GM21529 (cell line): ENCODE measurements around the gene ASPRV1.
A peak's percentile ranks its signal among the peaks of the same experiment; 100 is the strongest.
"Not testable (repeated sequence)": the region's sequence is repeated elsewhere in the genome, so short reads cannot be mapped to it uniquely, and the experiment has no call there.

Experiments used
- ATAC-seq: cut with Tn5 transposase; IDR thresholded peaks from one replicate; pipeline ENCODE4 v1.9.1; 2021; ENCODE audit not compliant: unreplicated experiment

ASPRV1 gene

DNA sequence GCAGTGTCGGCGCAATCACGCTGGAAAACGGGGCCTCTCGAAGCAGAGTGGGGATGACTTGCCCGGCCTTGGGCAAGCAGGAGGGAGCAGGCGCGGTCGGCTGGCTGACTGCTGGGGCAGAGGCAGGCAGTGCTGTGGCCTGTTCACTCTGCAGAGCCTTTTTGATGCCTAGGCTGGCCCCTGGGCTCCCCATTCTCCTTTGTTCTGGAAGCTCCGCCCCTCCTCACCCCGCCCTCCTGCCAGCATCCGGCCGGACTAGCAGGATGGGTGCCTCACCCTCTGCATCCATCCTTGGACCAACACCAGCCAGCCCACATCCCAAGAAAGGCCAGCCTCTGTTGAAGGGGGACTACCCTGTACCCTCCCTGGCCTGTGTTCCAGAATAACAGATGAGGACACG is at the start of gene ASPRV1:
ASPRV1 (minus strand) TSS at position 136 of the 400 bp plus-strand sequence. CDS start 195 bp downstream, outside the sequence.
- no peak for ATAC-seq

DNA sequence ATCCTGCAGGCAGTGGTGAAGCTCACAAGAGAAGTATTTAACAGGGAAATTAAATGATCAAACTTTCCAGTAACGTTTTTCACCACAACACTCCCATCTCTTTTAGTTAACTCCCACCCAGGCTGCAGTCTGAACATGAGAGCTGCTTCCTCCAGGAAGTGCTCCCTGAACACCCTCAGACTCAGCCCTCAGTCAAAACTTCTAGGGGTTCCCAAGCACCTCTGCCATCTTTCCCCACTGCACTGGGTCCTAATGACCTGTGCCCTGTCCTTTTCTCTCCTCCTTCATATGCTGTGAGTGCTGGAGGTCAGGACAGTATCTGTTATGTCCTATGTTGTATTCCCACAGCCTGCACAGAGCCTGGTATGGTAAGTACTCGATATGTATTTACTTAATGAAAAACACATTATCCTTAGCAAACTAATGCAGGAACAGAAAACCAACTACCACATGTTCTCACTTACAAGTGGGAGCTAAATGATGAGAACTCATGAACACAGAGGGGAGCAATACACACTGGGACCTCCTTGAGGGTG is 49.2 kb upstream of the ASPRV1 start:
- no peak for ATAC-seq

DNA sequence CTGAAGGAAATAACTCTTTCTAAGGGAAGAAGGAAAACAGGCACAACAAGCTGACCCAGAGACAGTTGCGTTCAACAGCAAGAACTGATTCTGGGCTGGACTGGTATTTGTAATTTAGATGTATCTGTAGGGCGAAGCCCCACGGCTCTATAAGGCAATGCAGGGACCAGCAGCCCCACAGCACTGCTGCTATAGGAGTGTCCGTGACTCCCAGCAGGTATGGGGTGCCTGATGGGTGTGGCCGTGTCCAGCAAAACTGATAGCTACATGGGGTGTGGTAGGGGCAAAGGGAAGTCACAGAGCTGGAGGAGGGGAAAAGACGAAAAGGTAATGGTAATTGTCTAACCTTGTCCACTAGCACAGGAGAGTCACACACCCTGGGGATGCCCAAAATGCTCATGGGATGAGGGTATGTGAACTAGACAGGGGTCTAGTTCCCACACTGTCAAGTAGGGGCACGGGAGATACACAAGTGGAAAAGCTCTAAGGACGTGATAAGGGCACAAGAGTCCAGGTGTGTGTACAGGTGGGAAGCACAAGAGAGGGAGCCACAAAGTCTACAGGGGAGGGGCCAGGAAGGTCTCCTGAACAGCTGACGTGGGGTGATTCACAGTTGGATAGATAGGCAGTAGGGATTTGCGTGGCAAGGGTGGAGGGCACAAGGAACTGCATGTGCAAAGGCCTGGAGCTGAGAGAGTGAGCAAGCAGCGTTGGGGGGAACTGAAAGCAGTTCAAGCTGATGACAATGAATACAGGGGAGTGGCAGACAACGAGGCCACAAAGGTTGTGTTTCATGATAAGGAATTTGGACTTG is 48.5 kb upstream of the ASPRV1 start:
- ATAC-seq = peak; percentile 51

DNA sequence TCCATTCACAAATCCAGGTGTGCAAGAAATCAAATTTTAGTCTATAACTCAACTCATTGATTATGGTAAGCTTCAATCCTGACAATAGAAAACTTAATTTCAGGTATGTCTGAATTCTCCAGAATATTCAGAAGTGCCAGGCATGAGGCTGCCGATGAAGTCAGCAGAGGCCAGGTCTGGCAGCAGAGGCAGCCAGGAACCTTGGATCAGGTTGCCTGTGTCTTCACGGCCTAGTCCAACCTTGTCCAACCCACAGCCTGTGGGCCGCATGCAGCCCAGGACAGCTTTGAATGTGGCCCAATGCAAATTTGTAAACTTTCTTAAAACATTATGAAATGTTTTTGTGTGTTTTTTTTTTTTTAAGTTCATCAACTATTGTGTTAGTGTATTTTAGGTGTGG is 46.9 kb upstream of the ASPRV1 start:
- no peak for ATAC-seq

GRCh38 chr2:70007151-70007550 is 45.7 kb upstream of the ASPRV1 start:
- ATAC-seq = no peak

DNA sequence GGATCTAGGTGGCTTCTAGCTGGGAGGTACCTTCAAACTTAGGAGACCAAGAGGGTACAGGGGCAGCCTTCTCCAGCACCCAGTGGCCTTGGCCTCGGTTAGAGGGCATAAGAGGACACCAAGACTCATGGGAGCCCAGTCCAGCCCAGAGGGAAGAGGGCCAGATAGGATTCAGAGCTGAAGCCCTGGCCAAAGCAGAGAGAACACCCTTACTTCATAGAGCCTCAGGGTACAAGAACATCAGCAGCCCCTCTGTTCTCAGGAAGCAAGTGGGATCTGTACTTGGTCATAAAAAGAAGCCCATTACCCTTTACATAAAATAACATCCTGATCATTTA is 45.0 kb upstream of the ASPRV1 start:
- no peak for ATAC-seq

DNA sequence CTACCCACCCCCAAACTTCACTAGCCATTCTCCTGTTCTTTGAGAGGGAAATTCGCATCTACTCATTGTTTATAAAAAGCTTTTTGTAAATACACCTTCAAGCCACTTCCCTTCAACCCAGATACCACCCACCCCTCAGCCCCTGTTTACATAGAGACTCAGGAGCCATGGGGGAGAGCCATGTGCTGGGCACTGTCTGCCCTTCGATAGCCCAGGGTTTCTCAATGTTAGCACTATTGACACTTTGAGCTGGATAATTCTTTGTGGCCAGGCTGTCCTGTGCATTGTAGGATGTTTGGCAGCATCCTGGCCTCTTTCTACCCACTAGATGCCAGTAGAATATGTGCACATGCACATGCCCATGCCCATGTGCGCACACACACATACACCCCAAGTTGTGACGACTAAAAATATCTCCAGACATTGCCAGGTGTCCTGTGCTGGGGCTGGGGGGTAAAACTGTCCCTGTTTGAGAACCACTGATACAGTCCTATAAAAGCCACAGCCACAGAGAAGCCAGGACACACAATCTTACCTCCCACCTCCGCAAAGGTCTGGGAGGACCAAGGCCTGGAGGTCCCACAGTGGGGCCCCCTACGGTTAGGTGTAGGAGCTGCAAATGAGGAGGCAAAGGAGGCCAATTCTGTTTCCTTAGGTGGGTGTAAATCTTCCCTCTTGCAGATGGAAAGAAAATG is 44.5 kb upstream of the ASPRV1 start:
- ATAC-seq = no peak

DNA sequence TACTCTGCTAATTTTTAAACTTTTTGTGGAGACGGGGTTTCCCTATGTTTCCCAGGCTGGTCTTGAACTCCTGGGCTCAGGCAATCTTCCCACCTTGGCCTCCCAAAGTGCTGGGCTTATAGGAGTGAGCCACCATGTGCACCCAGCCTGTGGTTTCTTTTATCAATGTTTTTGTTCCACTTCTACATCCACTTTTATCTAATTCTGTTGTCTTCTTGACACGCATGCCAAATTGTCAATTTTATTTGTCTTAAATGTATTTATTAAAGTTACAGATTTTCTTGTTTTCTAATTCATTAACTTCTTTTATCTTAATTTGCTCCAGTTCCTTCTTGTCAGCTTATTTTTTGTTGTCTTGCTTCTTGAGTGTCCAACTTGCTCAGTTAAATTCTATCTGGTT is 43.8 kb upstream of the ASPRV1 start:
- ATAC-seq = no peak

GRCh38 chr2:70003093-70003830 is 41.8 kb upstream of the ASPRV1 start:
- ATAC-seq = no peak

- no peak for ATAC-seq
Observed at GRCh38 chr2:70002241-70002899, 40.9 kb upstream of the ASPRV1 start.

DNA sequence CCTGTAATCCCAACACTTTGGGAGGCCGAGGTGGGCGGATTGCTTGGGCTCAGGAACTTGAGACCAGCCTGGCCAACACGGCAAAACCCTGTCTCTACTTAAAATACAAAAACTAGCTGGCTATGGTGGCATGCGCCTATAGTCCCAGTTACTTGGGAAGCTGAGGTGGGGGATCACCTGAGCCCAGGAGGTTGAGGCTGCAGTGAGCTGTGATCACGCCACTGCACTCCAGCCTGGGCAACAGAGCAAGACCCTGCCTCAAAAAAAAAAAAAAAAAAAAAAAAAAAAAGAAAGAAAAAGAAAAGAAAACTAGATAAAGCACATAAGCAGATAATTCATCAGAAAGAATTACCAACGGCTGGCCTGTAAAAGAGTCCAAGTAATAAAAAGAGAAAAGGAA is 39.1 kb upstream of the ASPRV1 start:
- not testable (repeated sequence) for ATAC-seq

GRCh38 chr2:69998761-69999160 is 37.3 kb upstream of the ASPRV1 start:
- no peak for ATAC-seq

DNA sequence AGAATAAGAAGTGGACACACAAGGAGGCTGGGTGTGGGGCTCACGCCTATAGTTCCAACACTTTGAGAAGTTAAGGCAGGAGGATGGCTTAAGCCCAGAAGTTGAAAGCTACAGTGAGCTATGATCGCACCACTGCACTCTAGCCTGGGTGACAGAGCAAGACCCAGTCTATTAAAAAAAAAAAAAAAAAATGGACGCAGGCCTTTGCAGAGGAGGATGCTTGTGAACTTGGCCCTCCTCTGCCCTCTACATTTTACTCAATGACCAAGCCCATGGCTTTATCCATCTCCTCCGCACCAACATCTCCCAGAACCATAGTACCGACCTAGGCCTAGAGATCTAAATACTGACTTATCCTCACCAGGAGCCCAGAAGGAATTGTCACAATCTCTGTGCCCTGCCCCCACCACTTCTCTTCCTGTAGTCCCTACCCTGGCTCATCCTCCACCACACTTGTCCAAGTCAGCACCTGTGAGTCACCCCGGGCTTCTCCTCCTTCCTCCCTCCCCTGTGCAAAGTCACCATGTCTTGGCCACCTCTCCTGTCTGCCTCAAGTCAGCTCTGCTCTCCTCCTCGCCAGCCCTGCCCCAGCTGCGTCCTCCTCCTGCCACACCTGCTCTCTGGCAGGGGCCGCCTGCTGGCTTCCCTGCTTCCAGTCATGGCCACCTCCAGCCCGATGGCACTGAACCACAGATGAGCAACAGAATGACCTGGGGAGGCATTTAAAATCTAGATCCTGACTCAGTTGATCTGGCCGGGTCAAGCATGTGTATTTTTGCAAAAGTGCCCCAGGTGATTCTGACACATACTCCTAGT is 35.8 kb upstream of the ASPRV1 start:
- ATAC-seq = no peak

- no peak for ATAC-seq
Observed at GRCh38 chr2:69995511-69995910, 34.1 kb upstream of the ASPRV1 start.

GRCh38 chr2:69994166-69994565 is 32.7 kb upstream of the ASPRV1 start:
- ATAC-seq = no peak

- no peak for ATAC-seq
Observed at GRCh38 chr2:69993708-69994107, 32.3 kb upstream of the ASPRV1 start.

- no peak for ATAC-seq
Observed at GRCh38 chr2:69993048-69993565, 31.7 kb upstream of the ASPRV1 start.

GRCh38 chr2:69992310-69993047 is 31.0 kb upstream of the ASPRV1 start:
- no peak for ATAC-seq

DNA sequence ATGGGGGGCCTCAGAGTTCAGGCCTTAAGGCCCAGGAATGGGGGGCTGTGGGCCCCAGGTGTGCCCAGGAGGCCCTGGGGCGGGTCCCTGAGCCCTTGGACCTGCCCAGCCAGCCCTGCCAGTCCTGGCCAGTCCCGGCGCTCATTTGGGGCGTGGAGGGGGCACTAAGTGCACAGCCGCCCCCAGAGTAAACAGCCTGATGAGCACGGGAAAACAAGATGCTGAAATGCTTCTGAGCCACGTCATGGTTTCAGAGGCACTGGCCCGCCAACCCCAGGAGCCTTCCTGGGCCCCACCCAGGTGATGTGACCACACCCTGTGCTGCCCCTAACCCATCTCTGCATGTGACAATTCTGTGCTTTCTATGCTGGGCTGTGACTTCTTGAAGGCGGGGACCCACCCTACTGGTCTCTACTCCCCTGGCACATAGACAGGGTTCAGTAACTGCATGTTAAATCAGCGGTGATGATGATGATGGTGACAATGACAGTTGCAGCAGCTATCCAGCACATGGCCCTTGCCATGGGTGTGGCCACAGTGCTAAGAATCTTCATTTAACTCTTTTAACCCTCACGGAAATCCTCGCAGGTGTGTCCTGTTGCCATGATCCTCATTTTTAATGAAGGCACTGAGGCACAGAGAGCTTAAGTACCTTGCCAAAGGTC is 28.1 kb upstream of the ASPRV1 start:
- ATAC-seq = no peak
